ENCODE data around the gene WWOX. TPM values are rescaled to one million over a fixed set of nuclear protein-coding genes. Genes with fewer than 3 reads are reported as not detected.

WWOX gene
- total and polyA plus RNA-seq, 2 donors (not counting 1 experiment from before 2014, with no cell fraction given): 10.5 to 42.3 TPM

DNA sequence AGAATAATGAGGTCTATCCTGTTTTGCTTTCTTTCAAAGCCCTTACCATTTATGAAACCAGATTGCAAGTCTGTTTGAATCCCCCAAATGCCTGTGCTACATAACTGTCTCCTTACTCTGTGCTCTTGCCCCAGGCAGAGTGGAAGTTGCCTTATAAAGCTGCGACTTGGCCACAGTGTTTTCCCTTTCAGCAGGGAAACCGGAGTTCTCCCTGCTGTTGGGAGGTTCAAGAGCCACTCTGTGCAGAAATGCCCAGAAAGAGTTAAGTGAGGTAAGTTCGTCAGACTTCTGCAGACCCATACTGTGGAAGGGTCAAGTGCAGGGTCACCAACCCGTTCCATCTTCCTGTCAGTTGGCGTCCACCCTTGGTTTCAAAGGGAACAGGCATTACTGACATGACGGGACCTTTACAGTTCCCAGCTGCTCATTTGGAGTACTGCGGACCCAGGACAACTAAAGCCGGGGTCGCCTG, 508.9 kb downstream of the WWOX start:
- Mint-ChIP-seq H3K27ac (no peak overlapping the region), H3K4me3 (no peak overlapping the region), H3K27me3 (no peaks in the 10 kb centered on the region), H3K9me3 (ENCODE audit: insufficient read depth) (no peaks in the 10 kb centered on the region), H3K4me1 (peaks cover 2% of the 10 kb centered on the region)
- ATAC-seq (ENCODE audit: low read depth) (no peak), DNase-seq (no peak)
- CTCF ChIA-PET: no interaction called here
- no peak overlapping the region for H3K27ac ChIP-seq (ENCODE audit: low read length in 2 of 2)
- no peaks in the 10 kb centered on the region for H3K27me3 ChIP-seq (replicated peaks in 1 of 4; ENCODE audit: control extremely low read depth in 1 of 4, control insufficient read depth in 3 of 4, insufficient read depth in 4 of 4, low read length in 3 of 4)
- 94% methylated on average over 5 of the region's 9 CpGs for WGBS (ENCODE audit: insufficient coverage)
- POLR2A ChIA-PET: no interaction called here
- no peaks in the 10 kb centered on the region for H3K4me1 ChIP-seq (ENCODE audit: control insufficient read depth in 2 of 2, insufficient read depth in 2 of 2, low read length in 2 of 2)
- no peak overlapping the region for H3K4me3 ChIP-seq (ENCODE audit: control extremely low read depth in 1 of 5, extremely low read depth in 1 of 5, insufficient read depth in 1 of 5, low read depth in 2 of 5, low read length in 4 of 5)
- no peaks in the 10 kb centered on the region for H3K9me3 ChIP-seq (ENCODE audit: control extremely low read depth in 1 of 3, control insufficient read depth in 2 of 3, insufficient read depth in 1 of 3, low read length in 2 of 3)
- H3K4me2 ChIP-seq (replicated peaks; ENCODE audit: low read depth, low read length, poor library complexity, severe bottlenecking): no peak overlapping the region
- H3K9ac ChIP-seq (ENCODE audit: low read length): no peak overlapping the region
- no peaks in the 10 kb centered on the region for H4K20me1 ChIP-seq (ENCODE audit: control insufficient read depth, insufficient read depth, low read length, poor library complexity, severe bottlenecking)
- H3K36me3 ChIP-seq (replicated peaks in 1 of 2; ENCODE audit: control extremely low read depth in 1 of 2, control insufficient read depth in 1 of 2, extremely low read depth in 1 of 2, insufficient read depth in 2 of 2, low read length in 1 of 2): no peaks in the 10 kb centered on the region
- H3K79me2 ChIP-seq (ENCODE audit: control insufficient read depth, insufficient read depth, low read length): no peaks in the 10 kb centered on the region
- no peak for TF ChIP-seq EZH2 (IDR thresholded peaks at IDR 0.05; ENCODE audit: borderline replicate concordance, insufficient read depth, low read depth, low read length, poor library complexity, severe bottlenecking)
- TF ChIP-seq, protein P1, sequence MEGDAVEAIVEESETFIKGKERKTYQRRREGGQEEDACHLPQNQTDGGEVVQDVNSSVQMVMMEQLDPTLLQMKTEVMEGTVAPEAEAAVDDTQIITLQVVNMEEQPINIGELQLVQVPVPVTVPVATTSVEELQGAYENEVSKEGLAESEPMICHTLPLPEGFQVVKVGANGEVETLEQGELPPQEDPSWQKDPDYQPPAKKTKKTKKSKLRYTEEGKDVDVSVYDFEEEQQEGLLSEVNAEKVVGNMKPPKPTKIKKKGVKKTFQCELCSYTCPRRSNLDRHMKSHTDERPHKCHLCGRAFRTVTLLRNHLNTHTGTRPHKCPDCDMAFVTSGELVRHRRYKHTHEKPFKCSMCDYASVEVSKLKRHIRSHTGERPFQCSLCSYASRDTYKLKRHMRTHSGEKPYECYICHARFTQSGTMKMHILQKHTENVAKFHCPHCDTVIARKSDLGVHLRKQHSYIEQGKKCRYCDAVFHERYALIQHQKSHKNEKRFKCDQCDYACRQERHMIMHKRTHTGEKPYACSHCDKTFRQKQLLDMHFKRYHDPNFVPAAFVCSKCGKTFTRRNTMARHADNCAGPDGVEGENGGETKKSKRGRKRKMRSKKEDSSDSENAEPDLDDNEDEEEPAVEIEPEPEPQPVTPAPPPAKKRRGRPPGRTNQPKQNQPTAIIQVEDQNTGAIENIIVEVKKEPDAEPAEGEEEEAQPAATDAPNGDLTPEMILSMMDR (IDR thresholded peaks at IDR 0.05): no peak
- intact Hi-C loops (cut with micrococcal nuclease): no loop called here
- no peak overlapping the region for H2AFZ ChIP-seq (ENCODE audit: insufficient read depth, low read depth, low read length, poor library complexity, severe bottlenecking)

DNA sequence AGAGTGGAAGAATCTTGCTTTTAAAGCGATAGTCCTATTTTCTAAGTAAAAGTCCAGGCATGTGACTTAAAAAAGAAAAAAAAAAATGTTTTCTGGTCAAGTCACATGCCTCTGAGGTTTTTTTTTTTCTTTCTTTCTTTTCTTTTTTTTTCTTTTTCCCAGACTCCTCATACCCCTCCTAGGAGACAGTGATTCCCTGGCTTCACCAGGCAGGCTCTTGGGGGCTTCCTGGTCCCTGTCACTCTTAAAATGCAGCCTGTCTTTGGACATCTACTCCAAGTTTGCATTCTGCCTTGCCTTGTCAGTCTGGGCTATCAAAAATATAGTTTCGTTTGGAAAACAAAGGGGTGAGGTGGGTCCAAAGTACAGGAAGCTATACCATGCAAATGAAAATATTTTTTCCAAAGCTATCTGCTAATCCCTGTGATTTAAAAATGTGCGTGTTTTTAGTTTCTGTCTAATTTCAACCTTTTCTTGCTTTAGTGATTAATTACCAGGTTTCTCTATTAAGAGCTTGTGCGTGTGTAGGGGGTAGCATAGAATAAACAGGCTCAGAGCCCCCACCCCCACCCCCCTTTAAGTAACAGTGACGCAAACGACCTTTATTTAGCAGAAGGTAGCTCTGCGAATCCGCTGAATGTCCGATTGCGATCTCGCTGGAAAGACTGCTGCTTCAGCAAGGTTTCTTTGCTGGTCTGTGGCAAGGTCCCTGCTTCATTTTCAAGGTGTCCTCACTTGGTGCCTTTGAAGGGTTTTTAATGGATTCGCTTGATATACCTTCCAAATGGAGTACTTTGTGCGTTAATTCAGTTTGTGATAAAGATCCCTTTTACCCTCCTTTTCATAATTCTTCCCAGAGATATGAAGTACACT, 510.2 kb downstream of the WWOX start:
- no peaks in the 10 kb centered on the region for H4K20me1 ChIP-seq (ENCODE audit: control insufficient read depth, insufficient read depth, low read length, poor library complexity, severe bottlenecking)
- no peak overlapping the region for H3K27ac Mint-ChIP-seq
- H3K4me1 ChIP-seq (ENCODE audit: control insufficient read depth in 2 of 2, insufficient read depth in 2 of 2, low read length in 2 of 2): no peaks in the 10 kb centered on the region

More for the DNA sequence above, 510.2 kb downstream of the WWOX start:
- intact Hi-C loops (cut with micrococcal nuclease): no loop called here
- TF ChIP-seq EZH2 (IDR thresholded peaks at IDR 0.05; ENCODE audit: borderline replicate concordance, insufficient read depth, low read depth, low read length, poor library complexity, severe bottlenecking): no peak
- TF ChIP-seq, protein P1 (IDR thresholded peaks at IDR 0.05): no peak
- Histone ChIP-seq H3K9ac (ENCODE audit: low read length) (no peak overlapping the region), H3K9me3 (ENCODE audit: control extremely low read depth in 1 of 3, control insufficient read depth in 2 of 3, insufficient read depth in 1 of 3, low read length in 2 of 3) (no peaks in the 10 kb centered on the region), H3K36me3 (replicated peaks in 1 of 2; ENCODE audit: control extremely low read depth in 1 of 2, control insufficient read depth in 1 of 2, extremely low read depth in 1 of 2, insufficient read depth in 2 of 2, low read length in 1 of 2) (no peaks in the 10 kb centered on the region), H3K4me2 (replicated peaks; ENCODE audit: low read depth, low read length, poor library complexity, severe bottlenecking) (no peak overlapping the region), H3K27ac (ENCODE audit: low read length in 2 of 2) (no peak overlapping the region), H3K27me3 (replicated peaks in 1 of 4; ENCODE audit: control extremely low read depth in 1 of 4, control insufficient read depth in 3 of 4, insufficient read depth in 4 of 4, low read length in 3 of 4) (no peaks in the 10 kb centered on the region), H3K79me2 (ENCODE audit: control insufficient read depth, insufficient read depth, low read length) (no peaks in the 10 kb centered on the region), H3K4me3 (ENCODE audit: control extremely low read depth in 1 of 5, extremely low read depth in 1 of 5, insufficient read depth in 1 of 5, low read depth in 2 of 5, low read length in 4 of 5) (no peak overlapping the region), H2AFZ (ENCODE audit: insufficient read depth, low read depth, low read length, poor library complexity, severe bottlenecking) (no peak overlapping the region)
- ChIA-PET POLR2A (no interaction called here), CTCF (no interaction called here)
- DNase-seq (no peak), ATAC-seq (ENCODE audit: low read depth) (no peak)
- peaks cover 2% of the 10 kb centered on the region for H3K4me1 Mint-ChIP-seq
- no peaks in the 10 kb centered on the region for H3K27me3 Mint-ChIP-seq
- H3K4me3 Mint-ChIP-seq: no peak overlapping the region
- WGBS (ENCODE audit: insufficient coverage): 81% methylated on average over 6 of the region's 13 CpGs
- H3K9me3 Mint-ChIP-seq (ENCODE audit: insufficient read depth): no peaks in the 10 kb centered on the region
